ENCODE measurements around the gene SDK1.

- TF ChIP-seq CTCF (IDR thresholded peaks at IDR 0.05 in 4 of 5, conservative IDR thresholded peaks at IDR 0.05 in 1 of 5) (no peak), POLR2A (IDR thresholded peaks at IDR 0.05) (no peak)
Observed at GRCh38 chr7:4051696-4052095, 750.6 kb downstream of the SDK1 start.
